K562 (cell line): ENCODE results near the gene TBXAS1. TPM values are rescaled to one million over a fixed set of nuclear protein-coding genes. Genes with fewer than 3 reads are reported as not detected.
A peak's percentile ranks its signal among the peaks of the same experiment; 100 is the strongest.

Experiments
- CBFA2T3 ChIP-seq: fragments of 450-650 bp; IDR thresholded peaks from 2 replicates; pipeline ENCODE4 v1.6.1; 2017
- HBP1 ChIP-seq: fragments of 450-650 bp; formaldehyde crosslinking; IDR thresholded peaks from 2 replicates; pipeline ENCODE4 v1.4.0; 2022; ENCODE audit warnings: missing genetic modification characterization
- HNRNPLL ChIP-seq: fragments of 200-400 bp; formaldehyde crosslinking; IDR thresholded peaks from 2 replicates; pipeline ENCODE4 v1.6.1; 2017; ENCODE audit warnings: low read length, low read depth, mild to moderate bottlenecking; ENCODE audit not compliant: poor library complexity, severe bottlenecking
- MBD1 ChIP-seq: fragments of 250-450 bp; sonication (Bioruptor Pico); IDR thresholded peaks from 2 replicates; pipeline ENCODE4 v1.8.0; 2022; ENCODE audit warnings: inconsistent platforms
- POLR2AphosphoS2 ChIP-seq: IDR thresholded peaks from 2 replicates; pipeline ENCODE4 v1.6.1; 2012; ENCODE audit warnings: low read length, improper control_type of control experiment
- TBP ChIP-seq: optimal IDR thresholded peaks from 2 replicates; pipeline ENCODE3; 2011; ENCODE audit warnings: low read depth, low read length, improper control_type of control experiment
- ZNF449 ChIP-seq: fragments of 250-450 bp; sonication (Bioruptor Pico); IDR thresholded peaks from 2 replicates; pipeline ENCODE4 v1.8.0; 2022; ENCODE audit warnings: moderate library complexity, mild to moderate bottlenecking, inconsistent platforms
- polyA plus RNA-seq, 8 experiments: library from polyadenylated mRNA; depleted of rRNA in 4 of 8; stranded (reverse) in 5 of 8; unstranded in 3 of 8; fragments of >200 nt; fragmentation: Nextera tagmentation in 2 of 8; fragmentation: Illumina TruSeq in 1 of 8; extraction: Ambion mirVana in 2 of 8; extraction: Trizol in 1 of 8; gene quantifications; 2 replicates each; pipeline versions ENCODE4 v1.2.1 to v1.2.3, GENCODE V29; 2011 to 2014; ENCODE audit warnings: inconsistent platforms in 1 of 8, missing spikeins in 1 of 8
- total RNA-seq, 7 experiments: library from RNA; depleted of rRNA in 6 of 7; stranded (reverse); fragments of >200 nt in 6 of 7; fragmentation: Illumina TruSeq in 2 of 7; extraction: Trizol in 2 of 7; gene quantifications; 2 replicates each; pipeline versions ENCODE4 v1.2.1 to v1.2.3, GENCODE V29; 2011 to 2021; ENCODE audit warnings: low replicate concordance in 1 of 7

Gene TBXAS1
- total and polyA plus RNA-seq, 9 of the 15 experiments (the other 6 are each of a cell fraction or from before 2014, with no cell fraction given): 1.1 to 8.3 (median 1.9) TPM

- no peak for TF ChIP-seq HBP1 (CRISPR knock-in tag)
- no peak for TF ChIP-seq ZNF449 (CRISPR knock-in tag)
- TF ChIP-seq POLR2AphosphoS2: no peak
- no peak for TF ChIP-seq MBD1 (CRISPR knock-in tag)
- TF ChIP-seq CBFA2T3: peak; percentile 50
- TF ChIP-seq HNRNPLL: no peak
- TF ChIP-seq TBP: no peak
Measured at GRCh38 chr7:139914306-139915267, 85.5 kb downstream of the TBXAS1 start (continued).
